ENCODE data around the gene TCAP.

The TCAP gene

GRCh38 chr17:39619786-39620101, 45.4 kb upstream of the TCAP start:
- no peak for DNase-seq (ENCODE audit: low read depth)
- H3K4me3 ChIP-seq (ENCODE audit: low read length) = no peak overlapping the region
- TF ChIP-seq CTCF (conservative IDR thresholded peaks at IDR 0.05; ENCODE audit: low read depth, low read length) = no peak

- peak; percentile 100 for TF ChIP-seq CTCF (conservative IDR thresholded peaks at IDR 0.05; ENCODE audit: low read depth, low read length)
- no peak for DNase-seq (ENCODE audit: low read depth)
These were observed 43.4 kb upstream of the TCAP start for GRCh38 chr17:39621523-39622379.

GRCh38 chr17:39622380-39623006, 42.7 kb upstream of the TCAP start:
- no peak for TF ChIP-seq CTCF (conservative IDR thresholded peaks at IDR 0.05; ENCODE audit: low read depth, low read length)
- H3K4me3 ChIP-seq (ENCODE audit: low read length) = no peak overlapping the region
- no peak for DNase-seq (ENCODE audit: low read depth)

More at GRCh38 chr17:39621523-39622379, 43.4 kb upstream of the TCAP start:
- no peak overlapping the region for H3K4me3 ChIP-seq (ENCODE audit: low read length)

GRCh38 chr17:39623356-39623950, 41.7 kb upstream of the TCAP start:
- DNase-seq (ENCODE audit: low read depth) = no peak
- TF ChIP-seq CTCF (conservative IDR thresholded peaks at IDR 0.05; ENCODE audit: low read depth, low read length) = peak; percentile 95
- H3K4me3 ChIP-seq (ENCODE audit: low read length) = no peak overlapping the region

GRCh38 chr17:39624313-39624712, 40.8 kb upstream of the TCAP start:
- DNase-seq (ENCODE audit: low read depth) = no peak
- no peak for TF ChIP-seq CTCF (conservative IDR thresholded peaks at IDR 0.05; ENCODE audit: low read depth, low read length)

GRCh38 chr17:39625198-39625785, 39.9 kb upstream of the TCAP start:
- no peak overlapping the region for H3K4me3 ChIP-seq (ENCODE audit: low read length)
- no peak for DNase-seq (ENCODE audit: low read depth)
- no peak for TF ChIP-seq CTCF (conservative IDR thresholded peaks at IDR 0.05; ENCODE audit: low read depth, low read length)

More at GRCh38 chr17:39624313-39624712, 40.8 kb upstream of the TCAP start:
- no peak overlapping the region for H3K4me3 ChIP-seq (ENCODE audit: low read length)
